Urinary bladder (tissue), 4 donors: ENCODE results near the gene DCBLD2. TPM values are rescaled to one million over a fixed set of nuclear protein-coding genes. Genes with fewer than 3 reads are reported as not detected.

Source experiments
- DNase-seq: peaks from one replicate; pipeline ENCODE4 v3.0.0-alpha.2; 2015; ENCODE audit errors: extremely low spot score
- H3K27ac ChIP-seq: one replicate; pipeline ENCODE4 v1.5.1; 2013; ENCODE audit warnings: low read depth, mild to moderate bottlenecking, moderate library complexity
- H3K36me3 ChIP-seq: one replicate; pipeline ENCODE4 v1.6.1; 2013; ENCODE audit warnings: mild to moderate bottlenecking, moderate library complexity; ENCODE audit not compliant: insufficient read depth
- H3K4me1 ChIP-seq: one replicate; pipeline ENCODE4 v1.6.1; 2013; ENCODE audit warnings: mild to moderate bottlenecking, moderate library complexity; ENCODE audit not compliant: insufficient read depth
- H3K4me3 ChIP-seq: one replicate; pipeline ENCODE4 v1.5.1; 2013; ENCODE audit warnings: low read depth, low read length
- WGBS: extraction: QIAGEN DNeasy Blood & Tissue Kit; methylation state at CpG from one replicate; pipeline ENCODE4 v1.1.7; 2013; 5-methylcytosine and 5-hydroxymethylcytosine counted together
- polyA plus RNA-seq: library from polyadenylated mRNA; stranded (reverse); fragments of 200-250 nt; gene quantifications from one replicate; pipeline ENCODE4 v1.2.3, GENCODE V29; 2013
- small RNA-seq: library from RNA; depleted of rRNA; stranded (forward); fragments of <200 nt; gene quantifications from one replicate; pipeline ENCODE3, GENCODE V24; 2014
- total RNA-seq: library from RNA; depleted of rRNA; stranded (reverse); fragments of >200 nt; gene quantifications from one replicate; pipeline ENCODE4 v1.2.3, GENCODE V29; 2014
- donor health status: healthy with polysubstance abuse.
- donor health status: healthy.

The DCBLD2 gene
- total and polyA plus RNA-seq, 2 donors = 16.0 to 79.6 TPM

GRCh38 chr3:98746122-98746521, 155.4 kb downstream of the DCBLD2 start:
- Histone ChIP-seq H3K4me1 (no peaks in the 10 kb centered on the region), H3K36me3 (no peaks in the 10 kb centered on the region), H3K4me3 (no peak overlapping the region), H3K27ac (no peak overlapping the region)
- WGBS = 77% methylated on average over 4 of the region's 4 CpGs
- no peak for DNase-seq

Small RNAs within 50 kb of the gene (small RNA-seq; reads per million reads assigned to genes)
- not detected for gene RNU6-1263P
- not detected for gene RNU6-26P

Other genes with a start within 250 kb of the DCBLD2 start
- 16.7 TPM for gene ST3GAL6, start 138.4 kb downstream of the DCBLD2 start, total RNA-seq
- 3.1 TPM for gene ST3GAL6, start 138.4 kb downstream of the DCBLD2 start, polyA plus RNA-seq